Vagina (tissue), 2 donors: ENCODE measurements around the gene COL27A1. TPM values are rescaled to one million over a fixed set of nuclear protein-coding genes. Genes with fewer than 3 reads are reported as not detected.
A peak's percentile ranks its signal among the peaks of the same experiment; 100 is the strongest.

Experiments used
- DNase-seq, 2 donors: peaks; one replicate each; pipeline ENCODE4 v3.0.0-alpha.2; 2017; ENCODE audit errors: extremely low spot score in 2 of 2
- H3K27ac ChIP-seq: fragments of 200-600 bp; sonication (generic); one replicate; pipeline ENCODE4 v1.5.1; 2019
- H3K27me3 ChIP-seq: fragments of 200-600 bp; sonication (generic); one replicate; pipeline ENCODE4 v1.5.1; 2019
- H3K36me3 ChIP-seq, 2 donors: fragments of 200-600 bp; sonication (generic); one replicate each; pipeline ENCODE4 v1.5.1; 2017 to 2019
- H3K4me1 ChIP-seq: fragments of 200-600 bp; sonication (generic); one replicate; pipeline ENCODE4 v1.5.1; 2019
- H3K4me3 ChIP-seq, 2 donors: fragments of 200-600 bp; sonication (generic); 1 replicate in 1 of 2; 2 replicates in 1 of 2; pipeline ENCODE4 v1.5.1; 2016 to 2019
- H3K9me3 ChIP-seq: fragments of 200-600 bp; sonication (generic); one replicate; pipeline ENCODE4 v1.5.1; 2019
- CTCF ChIP-seq, 3 experiments: fragments of 450-650 bp in 2 of 3; fragments of 200-600 bp in 1 of 3; sonication (generic) in 1 of 3; IDR thresholded peaks; one replicate each; pipeline ENCODE4 v1.5.1; 2017 to 2019; ENCODE audit warnings: antibody characterized with exemption in 3 of 3, mild to moderate bottlenecking in 2 of 3, moderate library complexity in 2 of 3
- POLR2A ChIP-seq, 2 donors: fragments of 450-650 bp; IDR thresholded peaks; one replicate each; pipeline ENCODE4 v1.6.1; 2017; ENCODE audit warnings: antibody characterized with exemption in 2 of 2, mild to moderate bottlenecking in 2 of 2, moderate library complexity in 2 of 2
- POLR2AphosphoS5 ChIP-seq, 2 donors: sonication (generic); formaldehyde crosslinking; IDR thresholded peaks; one replicate each; pipeline ENCODE4 v1.9.0; 2017; ENCODE audit warnings: antibody characterized with exemption in 2 of 2, mild to moderate bottlenecking in 2 of 2, low read depth in 1 of 2; ENCODE audit not compliant: insufficient read depth in 1 of 2
- intact Hi-C: fragments of 100-400 bp; cut with DNase I; formaldehyde crosslinking; loops from one replicate; pipeline ENCODE4 v1.15.1; 2023
- total RNA-seq: library from RNA; depleted of rRNA; stranded (reverse); fragments of >200 nt; gene quantifications from one replicate; pipeline ENCODE4 v1.2.3, GENCODE V29; 2016

Gene COL27A1
- total RNA-seq, 1 donor from 2014 or later = 17.2 TPM

- DNase-seq = no peak
- no peaks in the 10 kb centered on the region for H3K27me3 ChIP-seq
- peak overlapping the region; percentile 88 for H3K27ac ChIP-seq
- intact Hi-C loops = no loop called here
- no peaks in the 10 kb centered on the region for H3K9me3 ChIP-seq
- TF ChIP-seq POLR2A (IDR thresholded peaks at IDR 0.05) = no peak
- H3K4me1 ChIP-seq = peaks cover 64% of the 10 kb centered on the region
- H3K4me3 ChIP-seq = no peak overlapping the region
- H3K36me3 ChIP-seq = no peaks in the 10 kb centered on the region
Measured at GRCh38 chr9:114169029-114169951, 14.0 kb downstream of the COL27A1 start.

GRCh38 chr9:114169952-114170770 lies 14.8 kb downstream of the COL27A1 start:
- H3K27me3 ChIP-seq = no peaks in the 10 kb centered on the region
- intact Hi-C loops = no loop called here
- H3K36me3 ChIP-seq = no peaks in the 10 kb centered on the region
- peaks cover 72% of the 10 kb centered on the region for H3K4me1 ChIP-seq
- H3K9me3 ChIP-seq = no peaks in the 10 kb centered on the region
- H3K4me3 ChIP-seq = no peak overlapping the region
- no peak for DNase-seq
- TF ChIP-seq CTCF (IDR thresholded peaks at IDR 0.05) (no peak), POLR2A (IDR thresholded peaks at IDR 0.05) (no peak), POLR2AphosphoS5 (IDR thresholded peaks at IDR 0.05; ENCODE audit: insufficient read depth in 1 of 2, low read depth in 1 of 2) (no peak)
- peak overlapping the region; percentile 88 for H3K27ac ChIP-seq

- Histone ChIP-seq H3K4me1 (peaks cover 79% of the 10 kb centered on the region), H3K36me3 (no peaks in the 10 kb centered on the region), H3K27me3 (no peaks in the 10 kb centered on the region), H3K27ac (peak overlapping the region; percentile 88), H3K4me3 (no peak overlapping the region), H3K9me3 (no peaks in the 10 kb centered on the region)
- intact Hi-C loops = no loop called here
- TF ChIP-seq POLR2A (IDR thresholded peaks at IDR 0.05) (no peak), CTCF (IDR thresholded peaks at IDR 0.05) (no peak), POLR2AphosphoS5 (IDR thresholded peaks at IDR 0.05; ENCODE audit: insufficient read depth in 1 of 2, low read depth in 1 of 2) (no peak)
- DNase-seq = no peak
Measured at GRCh38 chr9:114170771-114171461, 15.6 kb downstream of the COL27A1 start.

- intact Hi-C loops = no loop called here
- Histone ChIP-seq H3K36me3 (no peaks in the 10 kb centered on the region), H3K4me1 (peaks cover 81% of the 10 kb centered on the region), H3K27me3 (no peaks in the 10 kb centered on the region), H3K4me3 (no peak overlapping the region), H3K27ac (peak overlapping the region; percentile 88), H3K9me3 (no peaks in the 10 kb centered on the region)
- TF ChIP-seq POLR2A (IDR thresholded peaks at IDR 0.05) (no peak), POLR2AphosphoS5 (IDR thresholded peaks at IDR 0.05; ENCODE audit: insufficient read depth in 1 of 2, low read depth in 1 of 2) (no peak), CTCF (IDR thresholded peaks at IDR 0.05) (no peak)
- DNase-seq = no peak
Measured at GRCh38 chr9:114171500-114171899, 16.2 kb downstream of the COL27A1 start.
